GM12891 (cell line): Measurements from ENCODE around the gene FGF19.

Source experiments
- POLR2A ChIP-seq: IDR thresholded peaks from 2 replicates; pipeline ENCODE4 v1.6.1; 2011; ENCODE audit warnings: low read depth, low read length, control low read depth
- TAF1 ChIP-seq: IDR thresholded peaks from 2 replicates; pipeline ENCODE4 v1.6.1; 2011; ENCODE audit warnings: low read depth, low read length, control low read depth

GRCh38 chr11:69691463-69691862, 12.4 kb downstream of the FGF19 start:
- TF ChIP-seq TAF1 (no peak), POLR2A (no peak)
